GM19372 (cell line): Measurements from ENCODE around the gene EFHD2.
"Not testable (repeated sequence)": the region's sequence is repeated elsewhere in the genome, so short reads cannot be mapped to it uniquely, and the experiment has no call there.

Source experiments
- ATAC-seq: cut with Tn5 transposase; IDR thresholded peaks from one replicate; pipeline ENCODE4 v1.9.1; 2021; ENCODE audit warnings: mild to moderate bottlenecking, low read depth, moderate library complexity; ENCODE audit not compliant: unreplicated experiment

The EFHD2 gene

DNA sequence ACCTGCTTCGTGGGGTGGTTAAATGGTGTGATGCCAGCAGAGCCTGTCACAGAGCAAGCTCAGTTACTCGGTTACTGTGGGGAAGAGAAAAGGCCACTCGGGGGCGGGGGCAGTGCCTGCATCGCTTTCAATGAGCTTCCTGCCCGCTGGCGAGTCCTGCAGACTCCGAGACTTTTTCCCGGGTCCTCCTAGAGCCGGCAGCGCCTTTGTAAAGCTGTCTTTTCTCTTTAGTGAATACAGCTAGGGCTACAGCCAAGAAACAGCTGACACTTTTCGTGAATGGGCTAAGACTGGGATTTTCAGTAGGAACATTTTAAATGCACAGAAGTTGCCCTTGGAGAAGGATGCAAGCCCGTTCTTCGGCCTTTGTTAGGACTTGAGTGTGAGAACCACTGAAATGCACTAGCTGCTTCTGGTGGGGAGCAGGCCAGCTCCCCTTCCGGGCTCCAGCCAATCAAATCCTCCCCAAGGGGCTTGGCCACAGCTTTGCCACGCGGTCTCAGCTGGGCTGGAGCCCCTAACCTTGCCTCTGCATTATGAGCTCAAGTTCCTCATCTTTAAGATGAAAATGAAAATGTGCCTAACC lies 23.4 kb upstream of the EFHD2 start:
- no peak for ATAC-seq

- ATAC-seq: no peak
Observed at GRCh38 chr1:15388201-15388880, 21.3 kb upstream of the EFHD2 start.

- ATAC-seq: not testable (repeated sequence)
Observed at GRCh38 chr1:15389828-15390227, 19.9 kb upstream of the EFHD2 start.

DNA sequence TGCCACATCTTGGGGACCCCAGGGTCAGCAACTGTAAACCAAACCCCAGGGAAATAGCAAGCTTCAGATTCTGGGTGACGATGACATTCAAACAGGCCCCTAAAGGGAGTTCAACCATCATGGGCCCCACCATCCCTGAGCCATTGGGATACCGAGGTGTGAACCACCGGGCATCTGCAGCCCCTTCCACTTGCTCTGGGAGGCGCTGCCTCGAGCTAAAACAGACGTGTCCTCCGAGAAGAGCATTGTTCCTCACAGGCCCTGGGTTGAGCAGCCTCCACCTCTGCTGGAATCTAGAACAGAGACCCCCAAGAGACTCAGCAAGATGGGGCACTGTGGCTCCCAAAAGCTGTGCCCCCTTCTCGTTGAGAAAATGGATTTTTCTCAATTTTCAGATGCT lies 19.0 kb upstream of the EFHD2 start:
- ATAC-seq: no peak

GRCh38 chr1:15391366-15391765 lies 18.3 kb upstream of the EFHD2 start:
- no peak for ATAC-seq

DNA sequence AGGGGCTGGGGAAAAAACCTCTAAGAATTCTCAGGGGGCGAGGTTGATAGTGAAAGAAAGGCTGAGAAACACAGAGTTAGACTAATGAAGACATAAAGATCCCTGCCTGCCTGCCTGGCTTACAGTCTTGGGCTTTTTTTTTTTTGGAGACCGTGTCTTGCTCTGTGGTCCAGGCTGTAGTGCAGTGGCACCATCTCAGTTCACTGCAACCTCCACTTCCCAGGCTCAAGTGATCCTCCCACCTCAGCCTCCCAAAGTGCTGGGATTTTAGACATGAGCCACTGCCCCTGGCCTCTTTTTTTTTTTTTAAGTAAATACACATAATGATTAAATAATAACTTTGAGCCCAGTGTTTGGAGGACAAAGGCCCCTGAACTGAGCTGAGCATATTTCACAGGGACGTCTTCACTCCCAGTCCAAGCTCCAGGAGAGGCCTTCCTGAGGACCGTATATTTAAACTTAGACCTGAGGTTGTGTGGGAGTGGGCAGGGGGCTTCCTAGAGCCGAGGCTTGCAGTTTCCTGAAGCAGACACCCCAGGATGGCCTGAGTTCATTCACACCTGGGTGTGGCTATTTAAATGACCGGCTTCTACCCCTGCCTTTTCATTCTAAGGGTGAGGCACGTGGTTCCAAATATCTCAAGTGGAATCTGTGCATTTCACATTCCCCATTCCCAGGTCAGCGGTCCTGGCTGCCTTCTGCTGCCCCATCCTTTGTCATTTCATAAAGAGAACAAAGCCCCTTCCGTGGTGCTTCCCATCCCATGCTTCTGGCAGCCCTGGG lies 16.0 kb upstream of the EFHD2 start:
- no peak for ATAC-seq

GRCh38 chr1:15394258-15394690 lies 15.4 kb upstream of the EFHD2 start:
- no peak for ATAC-seq

DNA sequence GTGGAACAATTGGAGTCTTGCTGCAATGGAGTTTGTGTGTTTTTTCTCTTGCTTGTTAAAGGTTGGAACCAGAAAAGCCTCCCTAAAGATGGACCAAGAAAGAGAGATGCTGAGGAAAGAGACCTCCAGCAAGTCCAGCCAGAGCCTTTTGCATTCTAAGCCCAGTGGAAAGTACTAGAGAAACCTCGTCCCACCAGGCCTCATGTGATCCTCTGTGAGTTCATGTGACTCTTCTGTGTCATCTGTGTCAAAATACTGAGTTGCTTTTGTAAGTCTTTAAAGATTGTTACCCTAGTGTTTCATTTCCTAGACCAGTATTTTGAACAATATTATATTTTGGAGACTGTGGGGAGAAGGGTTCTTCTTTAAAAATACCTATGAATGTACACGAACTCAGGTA lies 12.5 kb upstream of the EFHD2 start:
- no peak for ATAC-seq

DNA sequence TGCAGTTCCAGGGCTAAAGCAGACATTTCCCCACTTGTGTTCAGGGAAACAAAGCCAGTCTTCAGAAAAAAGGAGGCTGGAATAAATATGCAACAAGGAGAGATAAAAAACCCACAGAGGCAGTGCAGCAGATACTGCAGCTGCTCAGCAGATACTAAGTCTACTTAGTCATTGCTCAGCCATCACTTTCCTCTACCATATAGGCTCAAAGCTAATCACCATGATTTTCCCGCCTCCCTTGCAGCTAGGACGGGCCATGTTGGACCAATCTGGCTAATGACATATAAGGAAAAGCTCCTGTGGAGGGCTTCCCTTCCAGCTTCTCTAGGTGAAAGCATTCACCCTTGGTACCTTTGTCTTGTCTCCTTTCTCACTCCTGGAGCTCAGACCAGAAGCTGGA lies 10.0 kb upstream of the EFHD2 start:
- ATAC-seq: no peak

DNA sequence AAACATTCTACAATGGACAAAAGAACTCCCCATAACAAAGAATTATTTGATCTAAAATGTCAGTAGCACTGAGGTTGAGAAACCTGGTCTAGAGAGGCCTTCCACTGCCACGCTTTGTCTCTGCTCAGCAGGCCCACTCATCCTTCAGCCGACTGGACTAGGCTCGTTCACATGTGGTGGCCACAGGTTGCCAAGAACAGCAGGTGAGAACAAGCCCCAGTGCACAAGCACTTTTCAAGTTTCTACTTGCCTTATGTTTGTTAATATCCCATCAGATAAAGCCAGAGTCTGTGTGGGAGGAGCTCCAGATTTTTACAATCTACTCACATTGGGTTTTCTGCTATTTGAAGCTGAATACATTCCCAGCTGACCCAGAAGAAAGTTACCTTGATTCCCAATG lies 9.1 kb upstream of the EFHD2 start:
- ATAC-seq: no peak

DNA sequence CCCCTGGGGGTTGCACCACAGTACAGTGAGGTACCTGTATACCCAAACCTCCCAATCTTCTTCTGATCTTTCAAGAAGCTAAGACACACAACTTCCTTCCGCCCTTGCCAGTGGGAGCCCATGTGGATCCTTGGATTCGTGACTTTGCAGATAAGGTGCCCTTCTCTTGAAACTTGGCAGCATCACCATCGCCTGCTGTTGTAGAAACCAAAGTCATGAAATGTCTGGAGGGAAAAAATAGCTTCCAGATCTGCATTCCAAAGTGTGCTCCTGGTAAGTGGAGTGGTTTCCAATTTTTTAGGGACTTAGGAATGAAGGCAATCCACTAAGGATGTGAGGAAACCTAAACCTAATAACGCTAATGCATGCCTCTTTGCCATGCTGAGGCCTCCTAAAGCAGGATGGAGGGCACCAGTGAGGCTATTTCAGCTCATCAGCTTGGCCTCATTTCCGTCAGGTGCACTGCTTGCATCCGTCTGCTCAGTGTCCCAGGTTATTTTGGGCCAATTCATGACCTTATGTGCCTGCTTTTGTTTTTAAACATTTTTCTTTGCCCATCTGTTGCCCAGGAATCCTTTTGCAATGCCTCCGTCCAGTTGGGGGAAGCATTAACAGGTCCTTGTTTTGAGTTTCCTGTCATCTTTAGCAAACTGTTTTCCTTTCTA lies 8.2 kb upstream of the EFHD2 start:
- no peak for ATAC-seq

- ATAC-seq: no peak
Observed at GRCh38 chr1:15402809-15403450, 6.8 kb upstream of the EFHD2 start.

DNA sequence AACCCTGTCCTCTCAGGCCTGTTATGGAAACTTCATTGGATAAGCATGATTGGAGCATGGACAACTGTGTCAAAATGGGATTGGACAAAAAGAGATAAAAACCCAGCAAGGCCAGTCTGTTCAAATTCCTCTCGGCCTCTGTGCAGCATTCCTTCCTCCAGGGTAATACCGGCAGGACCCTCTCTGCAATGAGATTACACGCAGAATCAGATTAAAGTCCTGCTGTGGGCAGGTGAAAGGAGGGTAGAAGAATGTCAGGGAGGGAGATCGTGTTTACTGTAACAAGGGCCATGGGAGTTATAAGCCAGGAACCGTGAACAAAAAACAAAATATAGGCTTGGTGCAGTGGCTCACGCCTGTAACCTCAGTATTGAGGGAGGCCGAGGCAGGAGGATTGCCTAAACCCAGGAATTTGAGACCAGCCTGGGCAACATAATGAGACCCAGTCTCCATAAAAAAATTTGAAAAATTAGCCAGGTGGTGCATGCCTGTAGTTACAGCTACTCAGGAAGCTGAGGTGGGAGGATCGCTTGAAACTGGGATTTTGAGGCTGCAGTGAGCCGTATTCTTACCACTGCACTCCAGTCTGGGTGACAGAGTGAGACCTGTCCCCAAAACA lies 5.6 kb upstream of the EFHD2 start:
- ATAC-seq: no peak

- ATAC-seq: no peak
Observed at GRCh38 chr1:15405106-15405850, 4.4 kb upstream of the EFHD2 start.

DNA sequence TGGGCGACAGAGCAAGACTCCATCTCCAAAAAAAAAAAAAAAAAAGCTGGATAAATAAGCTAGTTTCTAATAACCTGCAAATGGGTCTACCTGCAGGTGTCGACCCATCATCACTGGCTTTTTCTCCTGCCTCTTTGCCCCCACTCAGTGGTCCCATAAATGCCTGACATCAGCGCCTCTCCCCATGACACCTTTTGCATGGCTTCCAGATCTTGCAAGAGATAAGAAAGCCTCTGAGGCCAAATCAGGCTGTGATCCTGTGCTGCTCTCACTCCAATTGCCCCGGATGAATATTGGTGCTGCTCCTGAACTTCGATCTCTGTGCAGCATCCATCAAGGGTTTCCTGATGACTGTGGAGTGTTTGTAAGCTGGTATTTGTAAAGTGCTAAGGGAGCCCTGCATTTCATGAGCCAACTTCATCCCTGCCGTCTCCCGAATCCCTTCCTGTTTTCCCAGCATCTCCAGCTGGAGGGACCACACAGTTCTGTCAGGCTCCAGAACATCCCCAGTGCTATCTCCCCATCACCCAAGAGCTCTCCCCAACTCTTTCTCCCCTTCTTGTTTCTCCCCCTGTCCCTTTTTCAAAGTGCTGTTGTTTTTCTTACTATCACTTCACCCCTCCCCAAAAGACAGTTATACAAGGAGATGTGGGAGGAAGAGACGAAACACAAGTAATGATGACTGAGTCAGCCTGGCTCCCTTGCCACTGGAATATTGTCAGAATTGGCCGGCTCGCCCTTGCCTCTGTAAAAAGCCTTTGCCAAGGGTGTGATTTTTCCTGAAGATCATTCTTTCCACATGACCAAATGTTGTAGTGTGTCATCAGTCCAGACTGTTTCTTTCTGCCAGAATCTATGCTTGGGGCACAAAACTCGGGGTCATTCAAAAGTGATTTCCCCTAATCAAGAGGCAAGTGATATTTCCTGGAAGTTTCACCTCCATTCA lies 2.8 kb upstream of the EFHD2 start:
- ATAC-seq: no peak

GRCh38 chr1:15407580-15407979 lies 2.1 kb upstream of the EFHD2 start:
- no peak for ATAC-seq

DNA sequence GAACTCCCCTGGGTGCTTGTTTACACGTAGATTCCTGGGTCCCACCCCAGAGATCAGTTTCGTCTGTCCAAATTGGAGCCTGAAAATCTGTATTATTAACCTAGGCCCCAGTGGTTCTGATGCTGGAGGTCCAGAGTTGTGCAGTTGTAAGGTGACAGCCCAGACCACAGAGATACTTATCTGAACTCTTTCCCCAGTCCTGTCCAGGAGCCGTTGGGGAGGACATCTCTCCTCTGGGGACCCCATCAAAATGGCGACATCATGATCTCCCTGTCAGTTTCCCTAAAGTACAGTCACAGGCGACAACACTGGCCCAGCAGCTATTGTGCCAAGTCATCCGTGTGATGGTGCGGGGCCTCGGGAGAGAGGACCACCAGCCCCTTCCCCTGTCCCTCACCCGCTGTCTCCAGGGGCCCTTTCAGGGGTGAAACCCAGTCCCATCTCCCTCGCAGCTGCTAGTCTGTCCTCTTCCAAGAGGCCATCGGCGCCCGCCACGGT lies 749 bp upstream of the EFHD2 start:
- ATAC-seq: no peak

GRCh38 chr1:15410223-15410883 lies 665 bp downstream of the EFHD2 start:
- ATAC-seq: no peak
